Measurements from ENCODE around the gene ALKBH3. TPM values are rescaled to one million over a fixed set of nuclear protein-coding genes. Genes with fewer than 3 reads are reported as not detected.

The ALKBH3 gene
- total and polyA plus RNA-seq, 2 experiments from 2014 or later = 10.7 to 10.8 TPM

DNA sequence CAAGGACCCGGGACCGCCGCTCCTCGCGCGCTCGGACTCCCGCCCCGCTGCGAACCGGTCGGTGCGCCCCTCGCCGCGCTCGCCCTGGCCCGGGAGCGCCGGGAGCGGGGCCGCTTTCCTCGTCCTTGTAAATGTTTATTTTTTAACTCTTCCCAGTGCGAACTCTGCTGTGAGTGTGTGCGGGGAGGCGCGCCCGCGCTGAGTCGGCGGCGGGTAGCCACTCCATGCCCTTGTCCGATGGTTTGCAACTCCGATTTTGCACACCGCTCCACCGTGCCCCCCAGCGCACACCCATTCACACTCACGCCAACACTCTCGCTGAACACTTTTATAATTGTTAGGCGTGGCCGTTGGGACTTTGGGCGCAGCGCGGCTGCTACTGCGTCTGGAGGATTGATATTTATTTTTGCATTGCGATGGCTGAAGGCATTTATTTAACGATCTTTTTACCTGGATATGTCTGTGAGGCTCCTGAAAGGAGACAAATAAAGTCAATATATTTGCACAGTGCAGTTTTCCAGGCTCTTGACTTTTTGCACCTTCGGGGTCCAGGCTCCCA, 62.8 kb downstream of the ALKBH3 start:
- H3K79me2 ChIP-seq (replicated peaks; ENCODE audit: insufficient read depth) = no peaks in the 10 kb centered on the region
- Mint-ChIP-seq H3K4me3 (peak overlapping the region; percentile 87), H3K36me3 (ENCODE audit: low read depth) (peaks cover 3% of the 10 kb centered on the region; the same call in 2 of the 3 replicates), H3K4me1 (peaks cover 16% of the 10 kb centered on the region), H3K27ac (no peak overlapping the region), H3K9me3 (peaks cover 2% of the 10 kb centered on the region; the same call in 1 of the 3 replicates), H3K27me3 (ENCODE audit: insufficient read depth, low read depth, poor library complexity) (peaks cover 60% of the 10 kb centered on the region)
- H3K4me2 ChIP-seq = peak overlapping the region; percentile 93
- no peaks in the 10 kb centered on the region for H3K9me2 ChIP-seq (ENCODE audit: insufficient read depth)
- ATAC-seq (peak; percentile 7), DNase-seq (ENCODE audit: low spot score) (no peak)
- H3K27ac ChIP-seq (ENCODE audit: low read depth) = no peak overlapping the region
- H3F3A ChIP-seq (replicated peaks; ENCODE audit: low read depth) = no peaks in the 10 kb centered on the region
- peaks cover 60% of the 10 kb centered on the region for H3K27me3 ChIP-seq (ENCODE audit: insufficient read depth)
- peak overlapping the region; percentile 66 for H3K4me3 ChIP-seq
- H4K20me1 ChIP-seq (replicated peaks; ENCODE audit: insufficient read depth) = no peaks in the 10 kb centered on the region
- peak; percentile 46 for TF ChIP-seq EZH2phosphoT487 (IDR thresholded peaks at IDR 0.05; ENCODE audit: unreplicated experiment)
- no peak for TF ChIP-seq POLR2AphosphoS5 (IDR thresholded peaks at IDR 0.05; ENCODE audit: low read depth)
- TF ChIP-seq, protein P1, sequence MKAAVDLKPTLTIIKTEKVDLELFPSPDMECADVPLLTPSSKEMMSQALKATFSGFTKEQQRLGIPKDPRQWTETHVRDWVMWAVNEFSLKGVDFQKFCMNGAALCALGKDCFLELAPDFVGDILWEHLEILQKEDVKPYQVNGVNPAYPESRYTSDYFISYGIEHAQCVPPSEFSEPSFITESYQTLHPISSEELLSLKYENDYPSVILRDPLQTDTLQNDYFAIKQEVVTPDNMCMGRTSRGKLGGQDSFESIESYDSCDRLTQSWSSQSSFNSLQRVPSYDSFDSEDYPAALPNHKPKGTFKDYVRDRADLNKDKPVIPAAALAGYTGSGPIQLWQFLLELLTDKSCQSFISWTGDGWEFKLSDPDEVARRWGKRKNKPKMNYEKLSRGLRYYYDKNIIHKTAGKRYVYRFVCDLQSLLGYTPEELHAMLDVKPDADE (IDR thresholded peaks at IDR 0.05) = no peak
- TF ChIP-seq STAT1 (IDR thresholded peaks at IDR 0.05; ENCODE audit: unreplicated experiment) = no peak
- TF ChIP-seq, protein P2, sequence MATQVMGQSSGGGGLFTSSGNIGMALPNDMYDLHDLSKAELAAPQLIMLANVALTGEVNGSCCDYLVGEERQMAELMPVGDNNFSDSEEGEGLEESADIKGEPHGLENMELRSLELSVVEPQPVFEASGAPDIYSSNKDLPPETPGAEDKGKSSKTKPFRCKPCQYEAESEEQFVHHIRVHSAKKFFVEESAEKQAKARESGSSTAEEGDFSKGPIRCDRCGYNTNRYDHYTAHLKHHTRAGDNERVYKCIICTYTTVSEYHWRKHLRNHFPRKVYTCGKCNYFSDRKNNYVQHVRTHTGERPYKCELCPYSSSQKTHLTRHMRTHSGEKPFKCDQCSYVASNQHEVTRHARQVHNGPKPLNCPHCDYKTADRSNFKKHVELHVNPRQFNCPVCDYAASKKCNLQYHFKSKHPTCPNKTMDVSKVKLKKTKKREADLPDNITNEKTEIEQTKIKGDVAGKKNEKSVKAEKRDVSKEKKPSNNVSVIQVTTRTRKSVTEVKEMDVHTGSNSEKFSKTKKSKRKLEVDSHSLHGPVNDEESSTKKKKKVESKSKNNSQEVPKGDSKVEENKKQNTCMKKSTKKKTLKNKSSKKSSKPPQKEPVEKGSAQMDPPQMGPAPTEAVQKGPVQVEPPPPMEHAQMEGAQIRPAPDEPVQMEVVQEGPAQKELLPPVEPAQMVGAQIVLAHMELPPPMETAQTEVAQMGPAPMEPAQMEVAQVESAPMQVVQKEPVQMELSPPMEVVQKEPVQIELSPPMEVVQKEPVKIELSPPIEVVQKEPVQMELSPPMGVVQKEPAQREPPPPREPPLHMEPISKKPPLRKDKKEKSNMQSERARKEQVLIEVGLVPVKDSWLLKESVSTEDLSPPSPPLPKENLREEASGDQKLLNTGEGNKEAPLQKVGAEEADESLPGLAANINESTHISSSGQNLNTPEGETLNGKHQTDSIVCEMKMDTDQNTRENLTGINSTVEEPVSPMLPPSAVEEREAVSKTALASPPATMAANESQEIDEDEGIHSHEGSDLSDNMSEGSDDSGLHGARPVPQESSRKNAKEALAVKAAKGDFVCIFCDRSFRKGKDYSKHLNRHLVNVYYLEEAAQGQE (IDR thresholded peaks at IDR 0.05; ENCODE audit: unreplicated experiment) = no peak
- no peak for TF ChIP-seq NANOG (IDR thresholded peaks at IDR 0.05; ENCODE audit: borderline replicate concordance)
- no peak for TF ChIP-seq ZNF331 (CRISPR knock-in tag; IDR thresholded peaks at IDR 0.05; ENCODE audit: low read depth)
- TF ChIP-seq, protein P3, sequence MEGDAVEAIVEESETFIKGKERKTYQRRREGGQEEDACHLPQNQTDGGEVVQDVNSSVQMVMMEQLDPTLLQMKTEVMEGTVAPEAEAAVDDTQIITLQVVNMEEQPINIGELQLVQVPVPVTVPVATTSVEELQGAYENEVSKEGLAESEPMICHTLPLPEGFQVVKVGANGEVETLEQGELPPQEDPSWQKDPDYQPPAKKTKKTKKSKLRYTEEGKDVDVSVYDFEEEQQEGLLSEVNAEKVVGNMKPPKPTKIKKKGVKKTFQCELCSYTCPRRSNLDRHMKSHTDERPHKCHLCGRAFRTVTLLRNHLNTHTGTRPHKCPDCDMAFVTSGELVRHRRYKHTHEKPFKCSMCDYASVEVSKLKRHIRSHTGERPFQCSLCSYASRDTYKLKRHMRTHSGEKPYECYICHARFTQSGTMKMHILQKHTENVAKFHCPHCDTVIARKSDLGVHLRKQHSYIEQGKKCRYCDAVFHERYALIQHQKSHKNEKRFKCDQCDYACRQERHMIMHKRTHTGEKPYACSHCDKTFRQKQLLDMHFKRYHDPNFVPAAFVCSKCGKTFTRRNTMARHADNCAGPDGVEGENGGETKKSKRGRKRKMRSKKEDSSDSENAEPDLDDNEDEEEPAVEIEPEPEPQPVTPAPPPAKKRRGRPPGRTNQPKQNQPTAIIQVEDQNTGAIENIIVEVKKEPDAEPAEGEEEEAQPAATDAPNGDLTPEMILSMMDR (conservative IDR thresholded peaks at IDR 0.05; ENCODE audit: low read depth in 2 of 2) = no peak
- no peak for TF ChIP-seq ZNF114 (CRISPR knock-in tag; IDR thresholded peaks at IDR 0.05)
- TF ChIP-seq, protein P4, sequence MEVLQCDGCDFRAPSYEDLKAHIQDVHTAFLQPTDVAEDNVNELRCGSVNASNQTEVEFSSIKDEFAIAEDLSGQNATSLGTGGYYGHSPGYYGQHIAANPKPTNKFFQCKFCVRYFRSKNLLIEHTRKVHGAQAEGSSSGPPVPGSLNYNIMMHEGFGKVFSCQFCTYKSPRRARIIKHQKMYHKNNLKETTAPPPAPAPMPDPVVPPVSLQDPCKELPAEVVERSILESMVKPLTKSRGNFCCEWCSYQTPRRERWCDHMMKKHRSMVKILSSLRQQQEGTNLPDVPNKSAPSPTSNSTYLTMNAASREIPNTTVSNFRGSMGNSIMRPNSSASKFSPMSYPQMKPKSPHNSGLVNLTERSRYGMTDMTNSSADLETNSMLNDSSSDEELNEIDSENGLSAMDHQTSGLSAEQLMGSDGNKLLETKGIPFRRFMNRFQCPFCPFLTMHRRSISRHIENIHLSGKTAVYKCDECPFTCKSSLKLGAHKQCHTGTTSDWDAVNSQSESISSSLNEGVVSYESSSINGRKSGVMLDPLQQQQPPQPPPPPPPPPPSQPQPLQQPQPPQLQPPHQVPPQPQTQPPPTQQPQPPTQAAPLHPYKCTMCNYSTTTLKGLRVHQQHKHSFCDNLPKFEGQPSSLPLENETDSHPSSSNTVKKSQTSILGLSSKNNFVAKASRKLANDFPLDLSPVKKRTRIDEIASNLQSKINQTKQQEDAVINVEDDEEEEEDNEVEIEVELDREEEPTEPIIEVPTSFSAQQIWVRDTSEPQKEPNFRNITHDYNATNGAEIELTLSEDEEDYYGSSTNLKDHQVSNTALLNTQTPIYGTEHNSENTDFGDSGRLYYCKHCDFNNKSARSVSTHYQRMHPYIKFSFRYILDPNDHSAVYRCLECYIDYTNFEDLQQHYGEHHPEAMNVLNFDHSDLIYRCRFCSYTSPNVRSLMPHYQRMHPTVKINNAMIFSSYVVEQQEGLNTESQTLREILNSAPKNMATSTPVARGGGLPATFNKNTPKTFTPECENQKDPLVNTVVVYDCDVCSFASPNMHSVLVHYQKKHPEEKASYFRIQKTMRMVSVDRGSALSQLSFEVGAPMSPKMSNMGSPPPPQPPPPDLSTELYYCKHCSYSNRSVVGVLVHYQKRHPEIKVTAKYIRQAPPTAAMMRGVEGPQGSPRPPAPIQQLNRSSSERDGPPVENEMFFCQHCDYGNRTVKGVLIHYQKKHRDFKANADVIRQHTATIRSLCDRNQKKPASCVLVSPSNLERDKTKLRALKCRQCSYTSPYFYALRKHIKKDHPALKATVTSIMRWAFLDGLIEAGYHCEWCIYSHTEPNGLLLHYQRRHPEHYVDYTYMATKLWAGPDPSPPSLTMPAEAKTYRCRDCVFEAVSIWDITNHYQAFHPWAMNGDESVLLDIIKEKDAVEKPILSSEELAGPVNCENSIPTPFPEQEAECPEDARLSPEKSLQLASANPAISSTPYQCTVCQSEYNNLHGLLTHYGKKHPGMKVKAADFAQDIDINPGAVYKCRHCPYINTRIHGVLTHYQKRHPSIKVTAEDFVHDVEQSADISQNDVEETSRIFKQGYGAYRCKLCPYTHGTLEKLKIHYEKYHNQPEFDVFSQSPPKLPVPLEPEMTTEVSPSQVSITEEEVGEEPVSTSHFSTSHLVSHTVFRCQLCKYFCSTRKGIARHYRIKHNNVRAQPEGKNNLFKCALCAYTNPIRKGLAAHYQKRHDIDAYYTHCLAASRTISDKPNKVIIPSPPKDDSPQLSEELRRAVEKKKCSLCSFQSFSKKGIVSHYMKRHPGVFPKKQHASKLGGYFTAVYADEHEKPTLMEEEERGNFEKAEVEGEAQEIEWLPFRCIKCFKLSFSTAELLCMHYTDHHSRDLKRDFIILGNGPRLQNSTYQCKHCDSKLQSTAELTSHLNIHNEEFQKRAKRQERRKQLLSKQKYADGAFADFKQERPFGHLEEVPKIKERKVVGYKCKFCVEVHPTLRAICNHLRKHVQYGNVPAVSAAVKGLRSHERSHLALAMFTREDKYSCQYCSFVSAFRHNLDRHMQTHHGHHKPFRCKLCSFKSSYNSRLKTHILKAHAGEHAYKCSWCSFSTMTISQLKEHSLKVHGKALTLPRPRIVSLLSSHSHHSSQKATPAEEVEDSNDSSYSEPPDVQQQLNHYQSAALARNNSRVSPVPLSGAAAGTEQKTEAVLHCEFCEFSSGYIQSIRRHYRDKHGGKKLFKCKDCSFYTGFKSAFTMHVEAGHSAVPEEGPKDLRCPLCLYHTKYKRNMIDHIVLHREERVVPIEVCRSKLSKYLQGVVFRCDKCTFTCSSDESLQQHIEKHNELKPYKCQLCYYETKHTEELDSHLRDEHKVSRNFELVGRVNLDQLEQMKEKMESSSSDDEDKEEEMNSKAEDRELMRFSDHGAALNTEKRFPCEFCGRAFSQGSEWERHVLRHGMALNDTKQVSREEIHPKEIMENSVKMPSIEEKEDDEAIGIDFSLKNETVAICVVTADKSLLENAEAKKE (CRISPR knock-in tag; IDR thresholded peaks at IDR 0.05) = no peak
- TF ChIP-seq JUNB (IDR thresholded peaks at IDR 0.05; ENCODE audit: unreplicated experiment) = no peak
- TF ChIP-seq EZH2 (IDR thresholded peaks at IDR 0.05; ENCODE audit: low read depth, unreplicated experiment) = peak; percentile 94
- no peak for TF ChIP-seq CREB1 (CRISPR knock-in tag; IDR thresholded peaks at IDR 0.05; ENCODE audit: low read depth)
- H3K4me1 ChIP-seq (ENCODE audit: insufficient read depth) = peaks cover 12% of the 10 kb centered on the region; the same call in 1 of the 2 replicates
- H2AFZ ChIP-seq = peak overlapping the region; percentile 96
- H3K36me3 ChIP-seq (ENCODE audit: insufficient read depth) = no peaks in the 10 kb centered on the region
